ENCODE results near the gene POU3F2. TPM values are rescaled to one million over a fixed set of nuclear protein-coding genes. Genes with fewer than 3 reads are reported as not detected.
A peak's percentile ranks its signal among the peaks of the same experiment; 100 is the strongest.

The POU3F2 gene
- total RNA-seq, 1 experiment from 2014 or later: 25.5 TPM

GRCh38 chr6:98833057-98833306, 1.4 kb upstream of the POU3F2 start:
- POLR2A ChIA-PET (ENCODE audit: low non-redundant PET): interaction anchor here (0.6 kb wide), 1 partner anchor 693 kb away, joined by 8 read pairs; no protein-coding TSS in a partner anchor
- Histone ChIP-seq H3K9me3 (ENCODE audit: low read depth, low read length, poor library complexity, severe bottlenecking) (no peaks in the 10 kb centered on the region), H3K4me1 (ENCODE audit: insufficient read depth, low read length, poor library complexity, severe bottlenecking) (peaks cover 3% of the 10 kb centered on the region), H3K27ac (ENCODE audit: low read depth, low read length, poor library complexity, severe bottlenecking) (no peak overlapping the region), H3K4me3 (ENCODE audit: low read depth, low read length, poor library complexity, severe bottlenecking) (peak overlapping the region; percentile 91), H3K27me3 (replicated peaks; ENCODE audit: insufficient read depth, low read depth, low read length, poor library complexity) (no peaks in the 10 kb centered on the region), H3K36me3 (ENCODE audit: insufficient read depth, low read length, poor library complexity, severe bottlenecking) (no peaks in the 10 kb centered on the region)
- no peak for TF ChIP-seq EZH2 (IDR thresholded peaks at IDR 0.05; ENCODE audit: borderline replicate concordance, low read depth, low read length, poor library complexity, severe bottlenecking)
- TF ChIP-seq, protein P1, sequence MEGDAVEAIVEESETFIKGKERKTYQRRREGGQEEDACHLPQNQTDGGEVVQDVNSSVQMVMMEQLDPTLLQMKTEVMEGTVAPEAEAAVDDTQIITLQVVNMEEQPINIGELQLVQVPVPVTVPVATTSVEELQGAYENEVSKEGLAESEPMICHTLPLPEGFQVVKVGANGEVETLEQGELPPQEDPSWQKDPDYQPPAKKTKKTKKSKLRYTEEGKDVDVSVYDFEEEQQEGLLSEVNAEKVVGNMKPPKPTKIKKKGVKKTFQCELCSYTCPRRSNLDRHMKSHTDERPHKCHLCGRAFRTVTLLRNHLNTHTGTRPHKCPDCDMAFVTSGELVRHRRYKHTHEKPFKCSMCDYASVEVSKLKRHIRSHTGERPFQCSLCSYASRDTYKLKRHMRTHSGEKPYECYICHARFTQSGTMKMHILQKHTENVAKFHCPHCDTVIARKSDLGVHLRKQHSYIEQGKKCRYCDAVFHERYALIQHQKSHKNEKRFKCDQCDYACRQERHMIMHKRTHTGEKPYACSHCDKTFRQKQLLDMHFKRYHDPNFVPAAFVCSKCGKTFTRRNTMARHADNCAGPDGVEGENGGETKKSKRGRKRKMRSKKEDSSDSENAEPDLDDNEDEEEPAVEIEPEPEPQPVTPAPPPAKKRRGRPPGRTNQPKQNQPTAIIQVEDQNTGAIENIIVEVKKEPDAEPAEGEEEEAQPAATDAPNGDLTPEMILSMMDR (conservative IDR thresholded peaks at IDR 0.05; ENCODE audit: low read depth, low read length): no peak; the same call in 1 of the 2 replicates
- peak; percentile 77 for DNase-seq (ENCODE audit: low spot score)
- intact Hi-C loops (cut with micrococcal nuclease; ENCODE audit: unreplicated experiment): loop anchor here (5.0 to 10.0 kb wide), 3 partner anchors 258 to 1368 kb away; no protein-coding TSS in a partner anchor
- CTCF ChIA-PET: no interaction called here
- BruUV-seq (replicated peaks): no TSS peak

GRCh38 chr6:98833307-98834059, 891 bp upstream of the POU3F2 start:
- TF ChIP-seq EZH2 (IDR thresholded peaks at IDR 0.05; ENCODE audit: borderline replicate concordance, low read depth, low read length, poor library complexity, severe bottlenecking): no peak
- TF ChIP-seq, protein P1 (conservative IDR thresholded peaks at IDR 0.05; ENCODE audit: low read depth, low read length): peak; percentile 44; the same call in 1 of the 2 replicates
- Histone ChIP-seq H3K27me3 (replicated peaks; ENCODE audit: insufficient read depth, low read depth, low read length, poor library complexity) (no peaks in the 10 kb centered on the region), H3K9me3 (ENCODE audit: low read depth, low read length, poor library complexity, severe bottlenecking) (no peaks in the 10 kb centered on the region), H3K36me3 (ENCODE audit: insufficient read depth, low read length, poor library complexity, severe bottlenecking) (no peaks in the 10 kb centered on the region), H3K4me3 (ENCODE audit: low read depth, low read length, poor library complexity, severe bottlenecking) (peak overlapping the region; percentile 91), H3K4me1 (ENCODE audit: insufficient read depth, low read length, poor library complexity, severe bottlenecking) (peaks cover 3% of the 10 kb centered on the region), H3K27ac (ENCODE audit: low read depth, low read length, poor library complexity, severe bottlenecking) (peak overlapping the region; percentile 51)
- BruUV-seq (replicated peaks): TSS peak; percentile 32
- DNase-seq (ENCODE audit: low spot score): peak; percentile 80
- ChIA-PET POLR2A (ENCODE audit: low non-redundant PET) (no interaction called here), CTCF (no interaction called here)
- intact Hi-C loops (cut with micrococcal nuclease; ENCODE audit: unreplicated experiment): loop anchor here (5.0 to 10.0 kb wide), 3 partner anchors 259 to 1369 kb away; no protein-coding TSS in a partner anchor

DNA sequence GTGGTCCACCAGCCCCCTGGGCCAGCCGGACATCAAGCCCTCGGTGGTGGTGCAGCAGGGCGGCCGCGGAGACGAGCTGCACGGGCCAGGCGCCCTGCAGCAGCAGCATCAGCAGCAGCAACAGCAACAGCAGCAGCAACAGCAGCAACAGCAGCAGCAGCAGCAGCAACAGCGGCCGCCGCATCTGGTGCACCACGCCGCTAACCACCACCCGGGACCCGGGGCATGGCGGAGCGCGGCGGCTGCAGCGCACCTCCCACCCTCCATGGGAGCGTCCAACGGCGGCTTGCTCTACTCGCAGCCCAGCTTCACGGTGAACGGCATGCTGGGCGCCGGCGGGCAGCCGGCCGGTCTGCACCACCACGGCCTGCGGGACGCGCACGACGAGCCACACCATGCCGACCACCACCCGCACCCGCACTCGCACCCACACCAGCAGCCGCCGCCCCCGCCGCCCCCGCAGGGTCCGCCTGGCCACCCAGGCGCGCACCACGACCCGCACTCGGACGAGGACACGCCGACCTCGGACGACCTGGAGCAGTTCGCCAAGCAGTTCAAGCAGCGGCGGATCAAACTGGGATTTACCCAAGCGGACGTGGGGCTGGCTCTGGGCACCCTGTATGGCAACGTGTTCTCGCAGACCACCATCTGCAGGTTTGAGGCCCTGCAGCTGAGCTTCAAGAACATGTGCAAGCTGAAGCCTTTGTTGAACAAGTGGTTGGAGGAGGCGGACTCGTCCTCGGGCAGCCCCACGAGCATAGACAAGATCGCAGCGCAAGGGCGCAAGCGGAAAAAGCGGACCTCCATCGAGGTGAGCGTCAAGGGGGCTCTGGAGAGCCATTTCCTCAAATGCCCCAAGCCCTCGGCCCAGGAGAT, 1.0 kb downstream of the POU3F2 start:
- BruUV-seq (replicated peaks): no TSS peak
- POLR2A ChIA-PET (ENCODE audit: low non-redundant PET): no interaction called here
- DNase-seq (ENCODE audit: low spot score): peak; percentile 57
- Histone ChIP-seq H3K4me1 (ENCODE audit: insufficient read depth, low read length, poor library complexity, severe bottlenecking) (peaks cover 14% of the 10 kb centered on the region), H3K9me3 (ENCODE audit: low read depth, low read length, poor library complexity, severe bottlenecking) (no peaks in the 10 kb centered on the region), H3K27me3 (replicated peaks; ENCODE audit: insufficient read depth, low read depth, low read length, poor library complexity) (no peaks in the 10 kb centered on the region), H3K27ac (ENCODE audit: low read depth, low read length, poor library complexity, severe bottlenecking) (peak overlapping the region; percentile 74), H3K4me3 (ENCODE audit: low read depth, low read length, poor library complexity, severe bottlenecking) (peak overlapping the region; percentile 91), H3K36me3 (ENCODE audit: insufficient read depth, low read length, poor library complexity, severe bottlenecking) (peaks cover 6% of the 10 kb centered on the region)
- intact Hi-C loops (cut with micrococcal nuclease; ENCODE audit: unreplicated experiment): loop anchor here (10.0 kb wide), 2 partner anchors 261 to 1371 kb away; no protein-coding TSS in a partner anchor
- TF ChIP-seq, protein P1 (conservative IDR thresholded peaks at IDR 0.05; ENCODE audit: low read depth, low read length): no peak
- no peak for TF ChIP-seq EZH2 (IDR thresholded peaks at IDR 0.05; ENCODE audit: borderline replicate concordance, low read depth, low read length, poor library complexity, severe bottlenecking)
- CTCF ChIA-PET: no interaction called here

All from A673 (cell line).